Hepatocyte (in vitro differentiated cells): ENCODE data around the gene EBF4.
"Not testable (repeated sequence)": the region's sequence is repeated elsewhere in the genome, so short reads cannot be mapped to it uniquely, and the experiment has no call there.

Experiments
- CTCF ChIP-seq: fragments of 200-600 bp; sonication (generic); IDR thresholded peaks from 2 replicates; pipeline ENCODE4 v1.5.1; 2016; ENCODE audit warnings: antibody characterized with exemption, mild to moderate bottlenecking; ENCODE audit not compliant: poor library complexity
- EZH2 ChIP-seq: fragments of 200-600 bp; sonication (generic); IDR thresholded peaks from 2 replicates; pipeline ENCODE4 v1.6.1; 2016; ENCODE audit warnings: antibody characterized with exemption, mild to moderate bottlenecking, borderline replicate concordance
- EZH2phosphoT487 ChIP-seq: fragments of 200-600 bp; sonication (generic); IDR thresholded peaks from one replicate; pipeline ENCODE4 v1.6.1; 2018; ENCODE audit warnings: antibody characterized with exemption, mild to moderate bottlenecking, low read depth, moderate library complexity; ENCODE audit not compliant: unreplicated experiment, severe bottlenecking

GRCh38 chr20:2807929-2808328 is 115.3 kb downstream of the EBF4 start:
- TF ChIP-seq EZH2, CTCF, EZH2phosphoT487: not testable (repeated sequence)
